GM23248 (cell line): ENCODE results near the gene XRCC5. TPM values are rescaled to one million over a fixed set of nuclear protein-coding genes. Genes with fewer than 3 reads are reported as not detected.

ENCODE experiments used
- DNase-seq: peaks from one replicate; pipeline ENCODE4 v3.0.0-alpha.2; 2015
- H2AFZ ChIP-seq: fragments of 200-600 bp; sonication (generic); 2 replicates; pipeline ENCODE4 v1.6.1; 2016; ENCODE audit warnings: antibody characterized with exemption
- H3F3A ChIP-seq: fragments of 200-600 bp; sonication (generic); 2 replicates; pipeline ENCODE4 v1.6.1; 2016; ENCODE audit warnings: mild to moderate bottlenecking, antibody characterized with exemption, mixed run types; ENCODE audit not compliant: insufficient read depth
- H3K27ac ChIP-seq: fragments of 200-600 bp; sonication (generic); 2 replicates; pipeline ENCODE4 v1.5.1; 2016; ENCODE audit warnings: mild to moderate bottlenecking
- H3K27me3 ChIP-seq: fragments of 200-600 bp; sonication (generic); replicated peaks from 2 replicates; pipeline ENCODE4 v1.6.1; 2016; ENCODE audit warnings: mild to moderate bottlenecking; ENCODE audit not compliant: insufficient read depth
- H3K36me3 ChIP-seq: fragments of 200-600 bp; sonication (generic); 2 replicates; pipeline ENCODE4 v1.6.1; 2016; ENCODE audit warnings: low read depth, mild to moderate bottlenecking
- H3K4me1 ChIP-seq: fragments of 200-600 bp; sonication (generic); 2 replicates; pipeline ENCODE4 v1.6.1; 2016; ENCODE audit warnings: mild to moderate bottlenecking; ENCODE audit not compliant: insufficient read depth
- H3K4me2 ChIP-seq: fragments of 200-600 bp; sonication (generic); one replicate; pipeline ENCODE4 v1.6.1; 2016; ENCODE audit warnings: mild to moderate bottlenecking; ENCODE audit not compliant: unreplicated experiment
- H3K4me3 ChIP-seq: fragments of 200-600 bp; sonication (generic); 2 replicates; pipeline ENCODE4 v1.5.1; 2016; ENCODE audit warnings: mild to moderate bottlenecking
- H3K79me2 ChIP-seq: fragments of 200-600 bp; sonication (generic); 2 replicates; pipeline ENCODE4 v1.6.1; 2016; ENCODE audit warnings: mild to moderate bottlenecking; ENCODE audit not compliant: insufficient read depth
- H3K9ac ChIP-seq: fragments of 200-600 bp; sonication (generic); 2 replicates; pipeline ENCODE4 v1.6.1; 2016; ENCODE audit warnings: mild to moderate bottlenecking
- H3K9me2 ChIP-seq: fragments of 200-600 bp; sonication (generic); 2 replicates; pipeline ENCODE4 v1.6.1; 2016; ENCODE audit warnings: mixed run types, mild to moderate bottlenecking, moderate library complexity; ENCODE audit not compliant: insufficient read depth
- H3K9me3 ChIP-seq: fragments of 200-600 bp; sonication (generic); one replicate; pipeline ENCODE4 v1.6.1; 2017; ENCODE audit warnings: low read depth
- H4K20me1 ChIP-seq: fragments of 200-600 bp; sonication (generic); 2 replicates; pipeline ENCODE4 v1.6.0; 2016; ENCODE audit not compliant: insufficient read depth
- EZH2 ChIP-seq: fragments of 200-600 bp; sonication (generic); IDR thresholded peaks from 2 replicates; pipeline ENCODE4 v1.6.1; 2018; ENCODE audit warnings: antibody characterized with exemption, mild to moderate bottlenecking; ENCODE audit not compliant: insufficient read depth, poor library complexity, severe bottlenecking
- EZH2phosphoT487 ChIP-seq: fragments of 200-600 bp; sonication (generic); IDR thresholded peaks from 2 replicates; pipeline ENCODE4 v1.6.1; 2018; ENCODE audit warnings: antibody characterized with exemption, moderate library complexity, mild to moderate bottlenecking, low read depth; ENCODE audit not compliant: insufficient read depth
- WGBS, 2 experiments: methylation state at CpG; one replicate each; pipeline ENCODE4 v1.1.6; 2015 to 2017; ENCODE audit warnings: low lambda C conversion rate in 2 of 2, low coverage in 1 of 2; ENCODE audit errors: missing lambda C conversion rate in 2 of 2; 5-methylcytosine and 5-hydroxymethylcytosine counted together
- in situ Hi-C: fragments of 300-500 bp; cut with MboI; formaldehyde crosslinking; loops from 2 replicates; pipeline ENCODE4 v1.15.0; 2020
- polyA plus RNA-seq: library from polyadenylated mRNA; unstranded; fragments of >200 nt; fragmentation: Nextera tagmentation; extraction: Ambion mirVana; gene quantifications from 2 replicates; pipeline ENCODE4 v1.2.1, GENCODE V29; 2016
- total RNA-seq: library from RNA; depleted of rRNA; stranded (reverse); fragments of >200 nt; shearing (Covaris generic); gene quantifications from 2 replicates; pipeline ENCODE4 v1.2.3, GENCODE V29; 2014

Gene XRCC5
- total and polyA plus RNA-seq, 2 experiments from 2014 or later: 197 to 249 TPM

DNA sequence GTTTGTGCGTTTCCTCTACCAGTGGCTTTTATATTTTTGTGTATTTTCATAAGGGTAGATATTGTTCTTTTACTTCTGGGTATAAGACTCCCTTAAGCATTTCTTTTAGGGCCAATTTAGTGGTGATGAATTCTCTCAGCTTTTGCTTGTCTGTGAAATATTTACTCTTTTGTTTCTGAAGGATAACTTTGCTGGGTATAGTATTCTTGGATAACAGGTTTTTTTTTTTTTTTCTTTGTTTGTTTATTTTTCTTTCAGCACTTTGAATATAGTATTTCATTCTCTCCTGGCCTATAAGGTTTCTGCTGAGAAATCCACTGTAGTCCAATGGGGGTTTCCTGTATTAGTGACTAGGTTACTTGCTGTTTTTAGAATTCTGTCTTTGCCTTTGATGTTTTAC is 122.7 kb downstream of the XRCC5 start:
- H2AFZ ChIP-seq: no peak overlapping the region
- DNase-seq: no peak
- in situ Hi-C loops: no loop called here
- peaks cover 6% of the 10 kb centered on the region for H3K9me3 ChIP-seq
- no peak overlapping the region for H3K4me3 ChIP-seq
- no peak overlapping the region for H3K27ac ChIP-seq
- H4K20me1 ChIP-seq: no peaks in the 10 kb centered on the region
- no peaks in the 10 kb centered on the region for H3K4me1 ChIP-seq
- H3K4me2 ChIP-seq: no peak overlapping the region
- H3F3A ChIP-seq: no peaks in the 10 kb centered on the region
- TF ChIP-seq EZH2 (no peak), EZH2phosphoT487 (no peak)
- H3K79me2 ChIP-seq: no peaks in the 10 kb centered on the region
- no peaks in the 10 kb centered on the region for H3K27me3 ChIP-seq
- WGBS, 2 experiments: 0% methylated on average over 1 of the region's 1 CpG
- H3K9me2 ChIP-seq: no peaks in the 10 kb centered on the region
- no peak overlapping the region for H3K9ac ChIP-seq
- no peaks in the 10 kb centered on the region for H3K36me3 ChIP-seq

DNA sequence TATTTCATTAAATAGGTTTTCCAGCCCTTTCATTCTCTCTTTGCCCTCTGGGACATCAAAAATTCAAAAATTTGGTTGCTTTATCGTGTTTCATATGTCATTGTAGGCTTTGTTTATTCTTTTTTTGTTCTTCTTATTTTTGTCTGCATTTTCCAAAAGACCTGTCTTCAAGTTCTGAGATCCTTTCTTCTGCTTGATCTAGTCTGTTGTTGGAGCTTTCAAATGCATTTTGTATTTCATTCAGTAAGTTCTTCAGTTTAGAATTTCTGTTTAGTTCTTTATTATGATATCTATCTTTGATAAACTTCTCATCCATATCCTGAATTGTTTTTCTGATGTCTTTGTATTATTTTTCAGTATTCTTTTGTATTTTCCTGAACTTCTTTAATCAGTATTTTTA is 123.6 kb downstream of the XRCC5 start:
- peaks cover 6% of the 10 kb centered on the region for H3K9me3 ChIP-seq
- H3K9ac ChIP-seq: no peak overlapping the region
- H2AFZ ChIP-seq: no peak overlapping the region
- H3K79me2 ChIP-seq: no peaks in the 10 kb centered on the region
- no peaks in the 10 kb centered on the region for H3K27me3 ChIP-seq
- H4K20me1 ChIP-seq: no peaks in the 10 kb centered on the region
- no peaks in the 10 kb centered on the region for H3K4me1 ChIP-seq
- H3K4me3 ChIP-seq: no peak overlapping the region
- TF ChIP-seq EZH2phosphoT487 (no peak), EZH2 (no peak)
- WGBS, 2 experiments: 30 to 44% methylated on average over 1 of the region's 1 CpG
- no peaks in the 10 kb centered on the region for H3K36me3 ChIP-seq
- in situ Hi-C loops: no loop called here
- H3F3A ChIP-seq: no peaks in the 10 kb centered on the region
- no peak for DNase-seq
- no peak overlapping the region for H3K4me2 ChIP-seq
- H3K9me2 ChIP-seq: no peaks in the 10 kb centered on the region
- no peak overlapping the region for H3K27ac ChIP-seq

- peaks cover 6% of the 10 kb centered on the region for H3K9me3 ChIP-seq
- no peaks in the 10 kb centered on the region for H3K36me3 ChIP-seq
- no peak overlapping the region for H3K9ac ChIP-seq
- H3K4me1 ChIP-seq: no peaks in the 10 kb centered on the region
- H3K4me3 ChIP-seq: no peak overlapping the region
- no peak overlapping the region for H2AFZ ChIP-seq
- no peaks in the 10 kb centered on the region for H3K27me3 ChIP-seq
- no peaks in the 10 kb centered on the region for H3K79me2 ChIP-seq
- H3K4me2 ChIP-seq: no peak overlapping the region
- WGBS, 2 experiments: 66 to 67% methylated on average over 4 of the region's 4 CpGs
- no peaks in the 10 kb centered on the region for H4K20me1 ChIP-seq
- no peak for TF ChIP-seq EZH2
- no peak for TF ChIP-seq EZH2phosphoT487
- no peaks in the 10 kb centered on the region for H3K9me2 ChIP-seq
- in situ Hi-C loops: no loop called here
- H3K27ac ChIP-seq: no peak overlapping the region
- H3F3A ChIP-seq: no peaks in the 10 kb centered on the region
- DNase-seq: no peak
These were observed 124.3 kb downstream of the XRCC5 start for GRCh38 chr2:216233281-216233995.

- no peak overlapping the region for H3K9ac ChIP-seq
- no peak overlapping the region for H3K27ac ChIP-seq
- 90 to 93% methylated on average over 3 of the region's 3 CpGs for WGBS, 2 experiments
- H3K4me1 ChIP-seq: no peaks in the 10 kb centered on the region
- DNase-seq: no peak
- no peaks in the 10 kb centered on the region for H3K36me3 ChIP-seq
- H3K27me3 ChIP-seq: no peaks in the 10 kb centered on the region
- no peaks in the 10 kb centered on the region for H3F3A ChIP-seq
- peaks cover 6% of the 10 kb centered on the region for H3K9me3 ChIP-seq
- H3K4me2 ChIP-seq: no peak overlapping the region
- H3K4me3 ChIP-seq: no peak overlapping the region
- TF ChIP-seq EZH2phosphoT487 (no peak), EZH2 (no peak)
- H3K9me2 ChIP-seq: no peaks in the 10 kb centered on the region
- no peak overlapping the region for H2AFZ ChIP-seq
- no peaks in the 10 kb centered on the region for H4K20me1 ChIP-seq
- no peaks in the 10 kb centered on the region for H3K79me2 ChIP-seq
- in situ Hi-C loops: no loop called here
These were observed 125.0 kb downstream of the XRCC5 start for GRCh38 chr2:216234106-216234505.
